GM23248 (cell line): ENCODE results near the gene FILIP1. TPM values are rescaled to one million over a fixed set of nuclear protein-coding genes. Genes with fewer than 3 reads are reported as not detected.

ENCODE experiments used
- DNase-seq: peaks from one replicate; pipeline ENCODE4 v3.0.0-alpha.2; 2015
- H2AFZ ChIP-seq: fragments of 200-600 bp; sonication (generic); 2 replicates; pipeline ENCODE4 v1.6.1; 2016; ENCODE audit warnings: antibody characterized with exemption
- H3F3A ChIP-seq: fragments of 200-600 bp; sonication (generic); 2 replicates; pipeline ENCODE4 v1.6.1; 2016; ENCODE audit warnings: mild to moderate bottlenecking, antibody characterized with exemption, mixed run types; ENCODE audit not compliant: insufficient read depth
- H3K27ac ChIP-seq: fragments of 200-600 bp; sonication (generic); 2 replicates; pipeline ENCODE4 v1.5.1; 2016; ENCODE audit warnings: mild to moderate bottlenecking
- H3K27me3 ChIP-seq: fragments of 200-600 bp; sonication (generic); replicated peaks from 2 replicates; pipeline ENCODE4 v1.6.1; 2016; ENCODE audit warnings: mild to moderate bottlenecking; ENCODE audit not compliant: insufficient read depth
- H3K36me3 ChIP-seq: fragments of 200-600 bp; sonication (generic); 2 replicates; pipeline ENCODE4 v1.6.1; 2016; ENCODE audit warnings: low read depth, mild to moderate bottlenecking
- H3K4me1 ChIP-seq: fragments of 200-600 bp; sonication (generic); 2 replicates; pipeline ENCODE4 v1.6.1; 2016; ENCODE audit warnings: mild to moderate bottlenecking; ENCODE audit not compliant: insufficient read depth
- H3K4me2 ChIP-seq: fragments of 200-600 bp; sonication (generic); one replicate; pipeline ENCODE4 v1.6.1; 2016; ENCODE audit warnings: mild to moderate bottlenecking; ENCODE audit not compliant: unreplicated experiment
- H3K4me3 ChIP-seq: fragments of 200-600 bp; sonication (generic); 2 replicates; pipeline ENCODE4 v1.5.1; 2016; ENCODE audit warnings: mild to moderate bottlenecking
- H3K79me2 ChIP-seq: fragments of 200-600 bp; sonication (generic); 2 replicates; pipeline ENCODE4 v1.6.1; 2016; ENCODE audit warnings: mild to moderate bottlenecking; ENCODE audit not compliant: insufficient read depth
- H3K9ac ChIP-seq: fragments of 200-600 bp; sonication (generic); 2 replicates; pipeline ENCODE4 v1.6.1; 2016; ENCODE audit warnings: mild to moderate bottlenecking
- H3K9me2 ChIP-seq: fragments of 200-600 bp; sonication (generic); 2 replicates; pipeline ENCODE4 v1.6.1; 2016; ENCODE audit warnings: mixed run types, mild to moderate bottlenecking, moderate library complexity; ENCODE audit not compliant: insufficient read depth
- H3K9me3 ChIP-seq: fragments of 200-600 bp; sonication (generic); one replicate; pipeline ENCODE4 v1.6.1; 2017; ENCODE audit warnings: low read depth
- H4K20me1 ChIP-seq: fragments of 200-600 bp; sonication (generic); 2 replicates; pipeline ENCODE4 v1.6.0; 2016; ENCODE audit not compliant: insufficient read depth
- EZH2 ChIP-seq: fragments of 200-600 bp; sonication (generic); IDR thresholded peaks from 2 replicates; pipeline ENCODE4 v1.6.1; 2018; ENCODE audit warnings: antibody characterized with exemption, mild to moderate bottlenecking; ENCODE audit not compliant: insufficient read depth, poor library complexity, severe bottlenecking
- EZH2phosphoT487 ChIP-seq: fragments of 200-600 bp; sonication (generic); IDR thresholded peaks from 2 replicates; pipeline ENCODE4 v1.6.1; 2018; ENCODE audit warnings: antibody characterized with exemption, moderate library complexity, mild to moderate bottlenecking, low read depth; ENCODE audit not compliant: insufficient read depth
- WGBS, 2 experiments: methylation state at CpG; one replicate each; pipeline ENCODE4 v1.1.6; 2015 to 2017; ENCODE audit warnings: low lambda C conversion rate in 2 of 2, low coverage in 1 of 2; ENCODE audit errors: missing lambda C conversion rate in 2 of 2; 5-methylcytosine and 5-hydroxymethylcytosine counted together
- in situ Hi-C: fragments of 300-500 bp; cut with MboI; formaldehyde crosslinking; loops from 2 replicates; pipeline ENCODE4 v1.15.0; 2020
- polyA plus RNA-seq: library from polyadenylated mRNA; unstranded; fragments of >200 nt; fragmentation: Nextera tagmentation; extraction: Ambion mirVana; gene quantifications from 2 replicates; pipeline ENCODE4 v1.2.1, GENCODE V29; 2016
- total RNA-seq: library from RNA; depleted of rRNA; stranded (reverse); fragments of >200 nt; shearing (Covaris generic); gene quantifications from 2 replicates; pipeline ENCODE4 v1.2.3, GENCODE V29; 2014

The FILIP1 gene
- total and polyA plus RNA-seq, 2 experiments from 2014 or later: under 0.01 TPM; not detected in 1

DNA sequence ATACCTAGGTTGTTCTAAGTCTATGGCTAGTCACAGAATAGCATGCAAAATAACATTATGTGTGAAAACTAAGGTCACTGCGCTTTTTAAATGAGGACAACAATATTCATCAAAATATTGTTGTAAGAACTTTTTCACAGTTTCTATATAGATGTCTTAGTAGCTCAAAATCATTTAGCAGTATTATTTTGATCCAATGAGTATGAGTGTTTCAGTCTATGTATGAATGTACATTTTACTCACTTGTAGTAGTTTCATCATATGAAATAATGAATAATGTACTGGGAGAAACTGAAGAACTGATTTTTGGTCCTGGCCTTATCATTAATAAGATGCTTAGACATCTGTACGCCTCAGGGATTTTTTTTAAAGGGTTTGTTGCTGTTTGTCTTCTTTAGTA lies 192.5 kb downstream of the FILIP1 start:
- no peak for TF ChIP-seq EZH2
- no peaks in the 10 kb centered on the region for H3K27me3 ChIP-seq
- no peak overlapping the region for H3K9ac ChIP-seq
- H3K36me3 ChIP-seq: no peaks in the 10 kb centered on the region
- no peak for DNase-seq
- H3K4me3 ChIP-seq: no peak overlapping the region
- H3K4me1 ChIP-seq: no peaks in the 10 kb centered on the region
- WGBS, 2 experiments: 90 to 96% methylated on average over 2 of the region's 2 CpGs
- H3F3A ChIP-seq: no peaks in the 10 kb centered on the region
- no peak overlapping the region for H3K27ac ChIP-seq
- H3K4me2 ChIP-seq: no peak overlapping the region
- H4K20me1 ChIP-seq: no peaks in the 10 kb centered on the region
- no peaks in the 10 kb centered on the region for H3K9me2 ChIP-seq
- no peak overlapping the region for H2AFZ ChIP-seq
- in situ Hi-C loops: no loop called here
- no peaks in the 10 kb centered on the region for H3K9me3 ChIP-seq
- H3K79me2 ChIP-seq: no peaks in the 10 kb centered on the region

DNA sequence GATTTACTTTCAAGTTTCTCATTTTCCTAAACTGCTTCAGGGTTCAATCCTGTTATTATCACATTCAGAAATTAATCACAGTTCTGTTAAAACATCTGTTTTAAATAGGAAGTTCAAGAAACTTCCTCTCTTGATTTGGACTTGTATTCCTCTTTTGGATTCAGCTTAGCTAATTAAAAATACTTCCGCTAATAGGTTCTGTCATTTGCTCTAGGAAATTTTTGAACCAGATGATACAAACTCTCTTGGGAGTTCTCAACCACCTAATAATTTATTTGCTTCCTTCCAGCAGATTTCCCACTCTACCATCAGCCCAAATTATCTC lies 193.1 kb downstream of the FILIP1 start:
- DNase-seq: no peak
- no peaks in the 10 kb centered on the region for H4K20me1 ChIP-seq
- no peaks in the 10 kb centered on the region for H3F3A ChIP-seq
- H3K27ac ChIP-seq: no peak overlapping the region
- H3K79me2 ChIP-seq: no peaks in the 10 kb centered on the region
- H3K27me3 ChIP-seq: no peaks in the 10 kb centered on the region
- H3K9me3 ChIP-seq: no peaks in the 10 kb centered on the region
- no peak overlapping the region for H3K4me2 ChIP-seq
- in situ Hi-C loops: no loop called here
- no peak overlapping the region for H3K9ac ChIP-seq
- no peaks in the 10 kb centered on the region for H3K4me1 ChIP-seq
- 48 to 69% methylated on average over 1 of the region's 1 CpG for WGBS, 2 experiments
- no peak overlapping the region for H2AFZ ChIP-seq
- no peaks in the 10 kb centered on the region for H3K36me3 ChIP-seq
- H3K4me3 ChIP-seq: no peak overlapping the region
- H3K9me2 ChIP-seq: no peaks in the 10 kb centered on the region
- TF ChIP-seq EZH2phosphoT487 (no peak), EZH2 (no peak)

DNA sequence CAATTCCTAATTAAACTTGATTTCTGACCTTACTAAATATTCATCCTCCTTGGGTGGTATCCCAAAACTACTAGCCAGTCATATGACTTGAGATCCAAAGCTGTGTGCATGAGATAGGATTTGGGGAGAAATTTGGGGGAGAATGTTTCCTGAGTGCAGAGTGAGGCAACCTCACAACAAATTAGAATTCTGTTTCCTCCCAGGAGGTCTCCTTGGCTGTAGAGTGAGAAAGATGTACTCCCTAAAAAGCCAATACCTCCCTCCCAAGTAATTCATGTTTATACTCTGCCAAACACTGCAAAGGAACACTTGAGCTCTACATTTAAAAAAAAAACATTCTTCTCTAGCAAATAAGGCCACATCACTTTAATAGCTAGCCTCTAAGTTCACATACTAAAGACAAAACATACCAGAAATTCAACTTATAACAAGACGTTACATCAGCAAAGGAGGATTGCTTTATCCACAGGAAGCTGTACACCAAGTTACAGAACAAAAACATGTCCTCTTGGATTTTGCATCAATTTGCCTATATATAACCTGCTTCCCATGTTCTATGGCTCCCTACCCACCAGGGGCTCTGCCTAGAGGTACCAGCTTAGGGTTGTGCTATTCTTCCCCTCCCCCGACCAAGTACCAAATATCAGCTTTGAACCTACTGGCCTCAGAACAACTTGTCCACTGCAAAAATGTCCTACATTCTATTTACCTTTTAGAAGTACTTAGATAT lies 193.6 kb downstream of the FILIP1 start:
- WGBS, 2 experiments: 95 to 100% methylated on average over 2 of the region's 2 CpGs
- H3K9me3 ChIP-seq: no peaks in the 10 kb centered on the region
- H3K9ac ChIP-seq: no peak overlapping the region
- no peaks in the 10 kb centered on the region for H4K20me1 ChIP-seq
- no peak overlapping the region for H2AFZ ChIP-seq
- in situ Hi-C loops: loop anchor here (10.0 kb wide), 1 partner anchor 235 kb away; no protein-coding TSS in a partner anchor
- no peak overlapping the region for H3K4me2 ChIP-seq
- no peaks in the 10 kb centered on the region for H3F3A ChIP-seq
- no peaks in the 10 kb centered on the region for H3K9me2 ChIP-seq
- no peak for DNase-seq
- H3K4me3 ChIP-seq: no peak overlapping the region
- no peaks in the 10 kb centered on the region for H3K27me3 ChIP-seq
- no peak for TF ChIP-seq EZH2phosphoT487
- TF ChIP-seq EZH2: no peak
- H3K36me3 ChIP-seq: no peaks in the 10 kb centered on the region
- no peak overlapping the region for H3K27ac ChIP-seq
- H3K4me1 ChIP-seq: no peaks in the 10 kb centered on the region
- H3K79me2 ChIP-seq: no peaks in the 10 kb centered on the region

DNA sequence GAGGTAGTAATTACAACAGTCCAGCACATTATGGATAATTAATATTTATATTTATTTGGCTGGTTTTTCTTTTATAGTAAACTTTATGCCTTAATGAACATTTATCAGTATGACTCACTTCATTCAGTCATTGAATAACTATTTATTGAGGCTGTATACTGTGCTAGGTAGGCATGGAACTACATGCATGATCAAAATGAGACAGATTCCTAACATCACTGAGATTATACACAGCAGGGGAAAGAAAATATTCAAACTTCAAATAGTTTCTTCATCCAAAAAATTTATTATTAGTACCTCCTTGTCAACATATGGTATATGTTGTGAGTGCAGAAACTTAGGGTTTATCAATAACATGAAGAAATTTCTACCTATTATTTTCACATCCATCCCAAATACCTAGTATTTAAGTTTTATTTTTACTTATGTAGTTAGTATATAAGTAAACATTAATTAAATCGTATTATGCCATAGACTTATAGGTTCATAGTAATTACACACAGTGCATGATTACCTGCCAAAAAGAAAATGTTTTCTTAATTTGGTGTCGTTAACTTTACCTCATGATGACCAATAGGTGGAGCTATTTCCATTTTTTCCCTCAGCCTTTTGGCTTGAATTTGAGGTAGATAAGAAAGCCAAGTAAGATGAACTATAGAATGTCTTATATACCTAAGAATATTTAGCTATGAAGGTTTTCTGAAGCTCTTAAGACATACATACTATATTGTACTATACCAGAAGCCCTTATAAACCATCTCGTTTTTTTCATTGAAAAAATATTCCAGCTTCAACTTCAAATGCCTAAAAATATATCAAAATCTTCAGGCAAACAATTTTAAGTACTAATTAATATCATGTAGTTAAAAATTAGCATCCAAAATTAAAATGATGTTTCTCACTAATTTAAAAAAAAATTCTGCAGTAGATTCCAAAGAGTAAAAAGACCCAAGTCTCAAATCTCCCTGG lies 196.5 kb downstream of the FILIP1 start:
- H3K27me3 ChIP-seq: no peaks in the 10 kb centered on the region
- 0 to 3% methylated on average over 3 of the region's 3 CpGs for WGBS, 2 experiments
- H3F3A ChIP-seq: no peaks in the 10 kb centered on the region
- DNase-seq: peak; percentile 61
- no peaks in the 10 kb centered on the region for H3K79me2 ChIP-seq
- no peaks in the 10 kb centered on the region for H3K36me3 ChIP-seq
- no peak overlapping the region for H3K4me3 ChIP-seq
- H3K27ac ChIP-seq: no peak overlapping the region
- H4K20me1 ChIP-seq: no peaks in the 10 kb centered on the region
- no peaks in the 10 kb centered on the region for H3K9me3 ChIP-seq
- in situ Hi-C loops: loop anchor here (10.0 kb wide), 1 partner anchor 238 kb away; no protein-coding TSS in a partner anchor
- no peaks in the 10 kb centered on the region for H3K4me1 ChIP-seq
- no peak overlapping the region for H2AFZ ChIP-seq
- H3K9ac ChIP-seq: no peak overlapping the region
- no peak for TF ChIP-seq EZH2phosphoT487
- TF ChIP-seq EZH2: no peak
- no peak overlapping the region for H3K4me2 ChIP-seq
- no peaks in the 10 kb centered on the region for H3K9me2 ChIP-seq
